GM20431 (cell line): Measurements from ENCODE around the gene ZIC1.

Experiments
- in situ Hi-C: fragments of 300-500 bp; cut with MseI, MboI; formaldehyde crosslinking; loops from one replicate; pipeline ENCODE4 v1.15.0; 2020; ENCODE audit warnings: low sequenced_read_pairs; ENCODE audit not compliant: unreplicated experiment

ZIC1 gene

GRCh38 chr3:147393943-147394883 lies 15.0 kb upstream of the ZIC1 start:
- in situ Hi-C loops, result no loop called here

GRCh38 chr3:147394884-147395225 lies 14.3 kb upstream of the ZIC1 start:
- in situ Hi-C loops, result no loop called here

- in situ Hi-C loops, result no loop called here
Observed at GRCh38 chr3:147395899-147396711, 13.1 kb upstream of the ZIC1 start.

- in situ Hi-C loops, result no loop called here
Observed at GRCh38 chr3:147396712-147397046, 12.5 kb upstream of the ZIC1 start.

GRCh38 chr3:147397155-147397874 lies 11.8 kb upstream of the ZIC1 start:
- in situ Hi-C loops, result no loop called here

GRCh38 chr3:147397875-147398812 lies 11.0 kb upstream of the ZIC1 start:
- in situ Hi-C loops, result no loop called here

- in situ Hi-C loops, result no loop called here
Observed at GRCh38 chr3:147398813-147399534, 10.2 kb upstream of the ZIC1 start.

GRCh38 chr3:147400111-147400510 lies 9.1 kb upstream of the ZIC1 start:
- in situ Hi-C loops, result no loop called here

- in situ Hi-C loops, result no loop called here
Observed at GRCh38 chr3:147400999-147401398, 8.2 kb upstream of the ZIC1 start.

GRCh38 chr3:147401421-147401820 lies 7.7 kb upstream of the ZIC1 start:
- in situ Hi-C loops, result no loop called here

- in situ Hi-C loops, result no loop called here
Observed at GRCh38 chr3:147402159-147402558, 7.0 kb upstream of the ZIC1 start.

GRCh38 chr3:147403511-147403910 lies 5.7 kb upstream of the ZIC1 start:
- in situ Hi-C loops, result no loop called here

- in situ Hi-C loops, result no loop called here
Observed at GRCh38 chr3:147404000-147404799, 5.0 kb upstream of the ZIC1 start.

GRCh38 chr3:147404800-147405230 lies 4.3 kb upstream of the ZIC1 start:
- in situ Hi-C loops, result no loop called here

- in situ Hi-C loops, result no loop called here
Observed at GRCh38 chr3:147405231-147406027, 3.7 kb upstream of the ZIC1 start.

- in situ Hi-C loops, result no loop called here
Observed at GRCh38 chr3:147406028-147406931, 2.9 kb upstream of the ZIC1 start, which contains the start of gene ZIC4. Gene ZIC4, minus strand, starts transcription at chr3:147406543. Its CDS starts 3,746 bp downstream, at chr3:147402797.
